ENCODE data around the gene TCAIM. TPM values are rescaled to one million over a fixed set of nuclear protein-coding genes. Genes with fewer than 3 reads are reported as not detected.

The TCAIM gene
- total and polyA plus RNA-seq, 9 of the 15 experiments (the other 6 are each of a cell fraction or from before 2014, with no cell fraction given) = 19.7 to 53.3 (median 36.9) TPM

GRCh38 chr3:44398853-44399252, 60.3 kb downstream of the TCAIM start:
- intact Hi-C loops (cut with micrococcal nuclease) (no loop called here), in situ Hi-C loops (cut with MboI) (no loop called here)
- ATAC-seq (no peak), DNase-seq (ENCODE audit: extremely low read depth in 1 of 4, low spot score in 3 of 4) (no peak), FAIRE-seq (no peak)
- no peaks in the 10 kb centered on the region for H3K79me2 ChIP-seq (ENCODE audit: control insufficient read depth, insufficient read depth, low read length)
- no TSS peak for BruUV-seq (replicated peaks)
- no peaks in the 10 kb centered on the region for H3K27me3 ChIP-seq (ENCODE audit: control insufficient read depth in 2 of 2, insufficient read depth in 2 of 2, low read length in 2 of 2)
- no peak overlapping the region for H3K4me3 ChIP-seq
- CTCF ChIA-PET (ENCODE audit: low intra/inter-chr PET ratio) = no interaction called here
- no peaks in the 10 kb centered on the region for H4K20me1 ChIP-seq (replicated peaks; ENCODE audit: control insufficient read depth, insufficient read depth, low read length)
- H3K4me2 ChIP-seq (ENCODE audit: insufficient read depth, low read length) = no peak overlapping the region
- H2AFZ ChIP-seq (ENCODE audit: low read depth, low read length) = no peak overlapping the region
- WGBS (ENCODE audit: insufficient coverage, low coverage, missing lambda C conversion rate) = 51% methylated on average over 4 of the region's 4 CpGs
- no peaks in the 10 kb centered on the region for H3K9me1 ChIP-seq (ENCODE audit: control insufficient read depth, insufficient read depth, low read length)
- H3K36me3 ChIP-seq (ENCODE audit: control insufficient read depth, insufficient read depth, low read length) = no peaks in the 10 kb centered on the region
- TF ChIP-seq, protein P1, sequence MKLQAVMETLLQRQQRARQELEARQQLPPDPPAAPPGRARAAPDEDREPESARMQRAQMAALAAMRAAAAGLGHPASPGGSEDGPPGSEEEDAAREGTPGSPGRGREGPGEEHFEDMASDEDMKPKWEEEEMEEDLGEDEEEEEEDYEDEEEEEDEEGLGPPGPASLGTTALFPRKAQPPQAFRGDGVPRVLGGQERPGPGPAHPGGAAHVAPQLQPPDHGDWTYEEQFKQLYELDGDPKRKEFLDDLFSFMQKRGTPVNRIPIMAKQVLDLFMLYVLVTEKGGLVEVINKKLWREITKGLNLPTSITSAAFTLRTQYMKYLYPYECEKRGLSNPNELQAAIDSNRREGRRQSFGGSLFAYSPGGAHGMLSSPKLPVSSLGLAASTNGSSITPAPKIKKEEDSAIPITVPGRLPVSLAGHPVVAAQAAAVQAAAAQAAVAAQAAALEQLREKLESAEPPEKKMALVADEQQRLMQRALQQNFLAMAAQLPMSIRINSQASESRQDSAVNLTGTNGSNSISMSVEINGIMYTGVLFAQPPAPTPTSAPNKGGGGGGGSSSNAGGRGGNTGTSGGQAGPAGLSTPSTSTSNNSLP (IDR thresholded peaks at IDR 0.05; ENCODE audit: borderline replicate concordance, low read depth, low read length) = no peak
- TF ChIP-seq SMARCC2 (IDR thresholded peaks at IDR 0.05; ENCODE audit: low read depth) (no peak), PHB2 (IDR thresholded peaks at IDR 0.05; ENCODE audit: low read depth) (no peak)
- TF ChIP-seq, protein P2, sequence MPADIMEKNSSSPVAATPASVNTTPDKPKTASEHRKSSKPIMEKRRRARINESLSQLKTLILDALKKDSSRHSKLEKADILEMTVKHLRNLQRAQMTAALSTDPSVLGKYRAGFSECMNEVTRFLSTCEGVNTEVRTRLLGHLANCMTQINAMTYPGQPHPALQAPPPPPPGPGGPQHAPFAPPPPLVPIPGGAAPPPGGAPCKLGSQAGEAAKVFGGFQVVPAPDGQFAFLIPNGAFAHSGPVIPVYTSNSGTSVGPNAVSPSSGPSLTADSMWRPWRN (IDR thresholded peaks at IDR 0.05; ENCODE audit: low read depth) = no peak
- H3K4me1 ChIP-seq (replicated peaks in 1 of 2; ENCODE audit: control insufficient read depth in 2 of 2, insufficient read depth in 2 of 2, low read length in 2 of 2) = peaks cover 0 to 4% of the 10 kb centered on the region in 2 experiments; a peak in 3 of 5 replicates
- H3K9me3 ChIP-seq (replicated peaks; ENCODE audit: control insufficient read depth, insufficient read depth, low read depth, low read length) = no peaks in the 10 kb centered on the region
- no peak overlapping the region for H3K27ac ChIP-seq (ENCODE audit: extremely low read depth, low read depth, low read length)
- no peak overlapping the region for H3K9ac ChIP-seq (ENCODE audit: insufficient read depth in 1 of 2, low read depth in 2 of 2, low read length in 2 of 2)
- POLR2A ChIA-PET = interaction anchor here (1.0 to 1.1 kb wide), 2 partner anchors 8 to 10 kb away, joined by 3 to 4 read pairs; no protein-coding TSS in a partner anchor

Data from K562 (cell line).